ENCODE results near the gene PAK5. TPM values are rescaled to one million over a fixed set of nuclear protein-coding genes. Genes with fewer than 3 reads are reported as not detected.

PAK5 gene
- total and polyA plus RNA-seq, 2 experiments from 2014 or later, result 0.06 to 0.72 TPM

- H3K4me3 ChIP-seq, result no peak overlapping the region
- DNase-seq (ENCODE audit: low read depth in 1 of 2, low spot score in 1 of 2), result peak in 1 of 2 donors; percentile 4
- peaks cover 38% of the 10 kb centered on the region for H3K27me3 ChIP-seq
- TF ChIP-seq CTCF (IDR thresholded peaks at IDR 0.05; ENCODE audit: low read depth, low read length), result no peak
- no peaks in the 10 kb centered on the region for H3K36me3 ChIP-seq
- H3K9me3 ChIP-seq (ENCODE audit: low read depth), result no peaks in the 10 kb centered on the region
- H3K4me1 ChIP-seq (ENCODE audit: low read depth), result peaks cover 3% of the 10 kb centered on the region
- H3K27ac ChIP-seq, result no peak overlapping the region
These were observed 1.2 kb downstream of the PAK5 start for GRCh38 chr20:9837634-9838033.

GRCh38 chr20:9835302-9835701 lies 3.6 kb downstream of the PAK5 start:
- peaks cover 38% of the 10 kb centered on the region for H3K27me3 ChIP-seq

GRCh38 chr20:9831032-9831431 lies 7.8 kb downstream of the PAK5 start:
- no peaks in the 10 kb centered on the region for H3K9me3 ChIP-seq (ENCODE audit: low read depth)
- no peak overlapping the region for H3K4me3 ChIP-seq
- no peak overlapping the region for H3K27ac ChIP-seq
- no peak for TF ChIP-seq CTCF (IDR thresholded peaks at IDR 0.05; ENCODE audit: low read depth, low read length)
- no peaks in the 10 kb centered on the region for H3K4me1 ChIP-seq (ENCODE audit: low read depth)
- peaks cover 13% of the 10 kb centered on the region for H3K27me3 ChIP-seq
- DNase-seq (ENCODE audit: low read depth in 1 of 2, low spot score in 1 of 2), result no peak
- H3K36me3 ChIP-seq, result no peaks in the 10 kb centered on the region

More at GRCh38 chr20:9835302-9835701, 3.6 kb downstream of the PAK5 start:
- TF ChIP-seq CTCF (IDR thresholded peaks at IDR 0.05; ENCODE audit: low read depth, low read length), result no peak
- no peaks in the 10 kb centered on the region for H3K9me3 ChIP-seq (ENCODE audit: low read depth)
- no peaks in the 10 kb centered on the region for H3K36me3 ChIP-seq
- peaks cover 3% of the 10 kb centered on the region for H3K4me1 ChIP-seq (ENCODE audit: low read depth)
- H3K4me3 ChIP-seq, result no peak overlapping the region
- no peak overlapping the region for H3K27ac ChIP-seq
- no peak for DNase-seq (ENCODE audit: low read depth in 1 of 2, low spot score in 1 of 2)

- no peak for TF ChIP-seq CTCF (IDR thresholded peaks at IDR 0.05; ENCODE audit: low read depth, low read length)
These were observed 9.0 kb downstream of the PAK5 start for GRCh38 chr20:9829835-9830234.

GRCh38 chr20:9817654-9818053 lies 21.2 kb downstream of the PAK5 start:
- TF ChIP-seq CTCF (IDR thresholded peaks at IDR 0.05; ENCODE audit: low read depth, low read length), result no peak
- Histone ChIP-seq H3K36me3 (no peaks in the 10 kb centered on the region), H3K4me3 (no peak overlapping the region), H3K27me3 (no peaks in the 10 kb centered on the region), H3K27ac (no peak overlapping the region), H3K9me3 (ENCODE audit: low read depth) (no peaks in the 10 kb centered on the region), H3K4me1 (ENCODE audit: low read depth) (no peaks in the 10 kb centered on the region)
- DNase-seq (ENCODE audit: low read depth in 1 of 2, low spot score in 1 of 2), result no peak

More at GRCh38 chr20:9829835-9830234, 9.0 kb downstream of the PAK5 start:
- Histone ChIP-seq H3K9me3 (ENCODE audit: low read depth) (no peaks in the 10 kb centered on the region), H3K4me3 (no peak overlapping the region), H3K4me1 (ENCODE audit: low read depth) (no peaks in the 10 kb centered on the region), H3K27me3 (peaks cover under 1% of the 10 kb centered on the region), H3K27ac (no peak overlapping the region), H3K36me3 (no peaks in the 10 kb centered on the region)
- peak in 1 of 2 donors; percentile 20 for DNase-seq (ENCODE audit: low read depth in 1 of 2, low spot score in 1 of 2)

GRCh38 chr20:9815632-9816031 lies 23.2 kb downstream of the PAK5 start:
- DNase-seq (ENCODE audit: low read depth in 1 of 2, low spot score in 1 of 2), result no peak
- Histone ChIP-seq H3K4me1 (ENCODE audit: low read depth) (no peaks in the 10 kb centered on the region), H3K27ac (no peak overlapping the region), H3K4me3 (no peak overlapping the region), H3K27me3 (no peaks in the 10 kb centered on the region), H3K36me3 (no peaks in the 10 kb centered on the region), H3K9me3 (ENCODE audit: low read depth) (no peaks in the 10 kb centered on the region)
- TF ChIP-seq CTCF (IDR thresholded peaks at IDR 0.05; ENCODE audit: low read depth, low read length), result no peak
